Stimulated activated CD4-positive, alpha-beta T cell treated with anti-CD3 and anti-CD28 coated beads, Interleukin-2, amount 100 ng/mL, for 48 hours (primary cell): Measurements from ENCODE around the gene TMEM134.

ENCODE experiments used
- DNase-seq, 2 donors: peaks; one replicate each; pipeline ENCODE4 v3.0.0-alpha.2; 2020

The TMEM134 gene

GRCh38 chr11:67455054-67455453 lies 14.0 kb downstream of the TMEM134 start, which contains the start of gene CABP4:
Gene CABP4, plus strand, starts transcription at chr11:67455354. Its CDS starts 70 bp downstream, at chr11:67455424.
- DNase-seq: no peak

GRCh38 chr11:67453816-67454732 lies 15.0 kb downstream of the TMEM134 start:
- DNase-seq: no peak

- DNase-seq: no peak
These were observed 16.7 kb downstream of the TMEM134 start, which contains the start of gene GPR152 for GRCh38 chr11:67452141-67452952. Gene GPR152, minus strand, starts transcription at chr11:67452729. Its CDS starts 5 bp downstream, at chr11:67452724.

GRCh38 chr11:67451658-67451976 lies 17.4 kb downstream of the TMEM134 start:
- no peak for DNase-seq

- no peak for DNase-seq
These were observed 18.0 kb downstream of the TMEM134 start for GRCh38 chr11:67450796-67451657.

- no peak for DNase-seq
These were observed 19.8 kb downstream of the TMEM134 start for GRCh38 chr11:67449116-67449844.

GRCh38 chr11:67448220-67448609 lies 20.8 kb downstream of the TMEM134 start:
- no peak for DNase-seq

- no peak for DNase-seq
These were observed 23.5 kb downstream of the TMEM134 start for GRCh38 chr11:67445515-67445914.

- no peak for DNase-seq
These were observed 26.3 kb downstream of the TMEM134 start for GRCh38 chr11:67442504-67443404.

GRCh38 chr11:67441731-67442351 lies 27.2 kb downstream of the TMEM134 start:
- no peak for DNase-seq

- DNase-seq: no peak
These were observed 27.9 kb downstream of the TMEM134 start for GRCh38 chr11:67441098-67441563.

- no peak for DNase-seq
These were observed 28.6 kb downstream of the TMEM134 start for GRCh38 chr11:67440229-67441097.

GRCh38 chr11:67439321-67440228 lies 29.5 kb downstream of the TMEM134 start:
- no peak for DNase-seq

GRCh38 chr11:67438158-67438902 lies 30.7 kb downstream of the TMEM134 start:
- peak; percentile 69 to 76 for DNase-seq

GRCh38 chr11:67437809-67438157 lies 31.3 kb downstream of the TMEM134 start:
- DNase-seq: no peak

- no peak for DNase-seq
These were observed 31.8 kb downstream of the TMEM134 start, which contains the start of gene PTPRCAP for GRCh38 chr11:67437082-67437808. Gene PTPRCAP, minus strand, starts transcription at chr11:67437682. Its CDS starts 63 bp downstream, at chr11:67437619.
